Renal pelvis (tissue), 4 donors: ENCODE data around the gene THUMPD1. TPM values are rescaled to one million over a fixed set of nuclear protein-coding genes. Genes with fewer than 3 reads are reported as not detected.
"Not testable (repeated sequence)": the region's sequence is repeated elsewhere in the genome, so short reads cannot be mapped to it uniquely, and the experiment has no call there.

Experiments
- DNase-seq: peaks from one replicate; pipeline ENCODE4 v3.0.0-alpha.2; 2013
- polyA plus RNA-seq, 3 donors: library from polyadenylated mRNA; unstranded; fragments of 120-200 nt; gene quantifications; one replicate each; pipeline ENCODE4 v1.2.1, GENCODE V29; 2013; ENCODE audit not compliant: insufficient read length in 3 of 3

The THUMPD1 gene
- polyA plus RNA-seq, 3 donors = 71.4 to 75.1 (median 72.0) TPM

GRCh38 chr16:20755799-20756198, 14.2 kb upstream of the THUMPD1 start:
- not testable (repeated sequence) for DNase-seq

GRCh38 chr16:20755238-20755637, 13.6 kb upstream of the THUMPD1 start:
- no peak for DNase-seq

- DNase-seq = no peak
Measured at GRCh38 chr16:20753727-20754126, 12.1 kb upstream of the THUMPD1 start.

- no peak for DNase-seq
Measured at GRCh38 chr16:20750558-20750957, 8.9 kb upstream of the THUMPD1 start.

- no peak for DNase-seq
Measured at GRCh38 chr16:20749474-20749873, 7.9 kb upstream of the THUMPD1 start.

- DNase-seq = no peak
Measured at GRCh38 chr16:20747030-20747816, 5.6 kb upstream of the THUMPD1 start.

- DNase-seq = no peak
Measured at GRCh38 chr16:20746461-20746860, 4.8 kb upstream of the THUMPD1 start.

GRCh38 chr16:20744922-20745440, 3.4 kb upstream of the THUMPD1 start:
- no peak for DNase-seq

- DNase-seq = no peak
Measured at GRCh38 chr16:20743591-20743990, 2.0 kb upstream of the THUMPD1 start.

- peak; percentile 79 for DNase-seq
Measured at GRCh38 chr16:20740901-20741521, 607 bp downstream of the THUMPD1 start.

- DNase-seq = no peak
Measured at GRCh38 chr16:20740007-20740883, 1.4 kb downstream of the THUMPD1 start.

GRCh38 chr16:20735490-20735889, 6.1 kb downstream of the THUMPD1 start:
- DNase-seq = no peak

GRCh38 chr16:20734782-20735181, 6.8 kb downstream of the THUMPD1 start:
- DNase-seq = no peak

- DNase-seq = no peak
Measured at GRCh38 chr16:20734056-20734455, 7.6 kb downstream of the THUMPD1 start.

- DNase-seq = no peak
Measured at GRCh38 chr16:20729141-20729540, 12.5 kb downstream of the THUMPD1 start.

GRCh38 chr16:20727181-20727580, 14.4 kb downstream of the THUMPD1 start:
- DNase-seq = no peak

GRCh38 chr16:20726661-20727060, 15.0 kb downstream of the THUMPD1 start:
- no peak for DNase-seq

- DNase-seq = no peak
Measured at GRCh38 chr16:20720251-20720650, 21.4 kb downstream of the THUMPD1 start.

- DNase-seq = not testable (repeated sequence)
Measured at GRCh38 chr16:20717718-20718117, 23.9 kb downstream of the THUMPD1 start.

- DNase-seq = no peak
Measured at GRCh38 chr16:20711277-20711911, 30.2 kb downstream of the THUMPD1 start.

GRCh38 chr16:20708129-20708528, 33.5 kb downstream of the THUMPD1 start:
- DNase-seq = not testable (repeated sequence)

GRCh38 chr16:20707461-20707860, 34.2 kb downstream of the THUMPD1 start:
- no peak for DNase-seq
